Measurements from ENCODE around the gene UNC5CL.
A peak's percentile ranks its signal among the peaks of the same experiment; 100 is the strongest.

Gene UNC5CL

DNA sequence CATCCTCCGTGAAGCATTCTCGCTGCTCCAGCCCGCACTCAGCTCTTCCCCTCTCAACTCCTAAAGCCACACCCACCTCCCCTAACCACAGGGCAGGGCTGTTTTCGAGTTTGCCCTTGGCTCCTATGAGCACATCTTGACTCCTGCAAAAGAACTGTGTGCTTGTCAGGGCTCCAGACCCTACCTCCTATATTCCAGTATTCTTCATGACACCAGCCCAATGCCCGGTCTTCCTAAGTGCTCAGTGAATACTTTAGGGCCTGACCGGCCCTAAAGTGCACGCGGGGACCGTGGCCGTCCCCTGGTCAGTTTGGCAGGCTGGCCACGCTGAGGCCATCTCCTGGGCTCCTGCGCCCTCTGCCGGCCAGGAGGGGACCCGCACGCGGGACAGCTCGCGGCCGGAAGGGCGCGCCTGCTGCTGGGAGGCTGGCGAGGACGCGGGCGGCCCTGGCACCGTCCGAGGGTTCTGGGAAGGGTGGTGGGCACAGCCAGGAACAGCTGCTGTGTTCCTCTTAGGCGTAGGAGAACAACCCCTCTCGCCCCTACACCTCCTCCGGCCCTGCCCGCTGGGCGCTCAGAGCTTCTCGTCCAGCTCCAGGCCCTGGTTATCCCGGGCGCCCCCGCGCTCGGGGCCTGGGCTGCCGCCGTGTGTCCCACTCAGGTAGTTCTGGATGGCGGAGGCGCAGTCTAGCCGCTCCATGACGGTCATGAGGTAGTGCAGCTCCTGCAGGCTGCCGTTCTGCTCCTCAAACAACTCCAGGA, 11.0 kb downstream of the UNC5CL start:
- peak; percentile 94 for DNase-seq (ENCODE audit: low spot score)
- in situ Hi-C loops (cut with MboI; ENCODE audit: low sequenced_read_pairs, unreplicated experiment): no loop called here
- TF ChIP-seq, protein P1, sequence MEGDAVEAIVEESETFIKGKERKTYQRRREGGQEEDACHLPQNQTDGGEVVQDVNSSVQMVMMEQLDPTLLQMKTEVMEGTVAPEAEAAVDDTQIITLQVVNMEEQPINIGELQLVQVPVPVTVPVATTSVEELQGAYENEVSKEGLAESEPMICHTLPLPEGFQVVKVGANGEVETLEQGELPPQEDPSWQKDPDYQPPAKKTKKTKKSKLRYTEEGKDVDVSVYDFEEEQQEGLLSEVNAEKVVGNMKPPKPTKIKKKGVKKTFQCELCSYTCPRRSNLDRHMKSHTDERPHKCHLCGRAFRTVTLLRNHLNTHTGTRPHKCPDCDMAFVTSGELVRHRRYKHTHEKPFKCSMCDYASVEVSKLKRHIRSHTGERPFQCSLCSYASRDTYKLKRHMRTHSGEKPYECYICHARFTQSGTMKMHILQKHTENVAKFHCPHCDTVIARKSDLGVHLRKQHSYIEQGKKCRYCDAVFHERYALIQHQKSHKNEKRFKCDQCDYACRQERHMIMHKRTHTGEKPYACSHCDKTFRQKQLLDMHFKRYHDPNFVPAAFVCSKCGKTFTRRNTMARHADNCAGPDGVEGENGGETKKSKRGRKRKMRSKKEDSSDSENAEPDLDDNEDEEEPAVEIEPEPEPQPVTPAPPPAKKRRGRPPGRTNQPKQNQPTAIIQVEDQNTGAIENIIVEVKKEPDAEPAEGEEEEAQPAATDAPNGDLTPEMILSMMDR (IDR thresholded peaks at IDR 0.05; ENCODE audit: borderline replicate concordance, control extremely low read depth, extremely low read depth, insufficient read depth, missing control alignments): peak; percentile 100

DNA sequence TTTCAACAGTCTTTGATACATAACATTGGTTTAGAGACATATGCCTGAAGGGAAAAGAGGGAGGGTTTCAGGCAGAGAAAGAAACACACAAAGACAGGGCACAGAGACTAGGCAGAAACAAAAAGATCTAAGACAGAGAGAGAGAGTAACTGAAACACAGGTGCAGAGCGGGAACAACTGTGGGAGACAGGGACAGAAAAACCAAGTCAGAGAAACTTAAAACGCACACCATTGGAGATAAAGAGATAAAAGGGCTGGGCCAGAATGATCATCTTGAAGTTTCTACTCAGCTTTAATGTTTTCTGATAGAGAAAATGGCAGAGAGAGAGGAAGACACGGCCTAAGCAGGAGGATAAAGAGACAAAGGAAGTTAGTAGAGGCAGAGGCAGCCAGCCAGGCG, 11.8 kb downstream of the UNC5CL start:
- DNase-seq (ENCODE audit: low spot score): no peak
- in situ Hi-C loops (cut with MboI; ENCODE audit: low sequenced_read_pairs, unreplicated experiment): no loop called here
- TF ChIP-seq, protein P1 (IDR thresholded peaks at IDR 0.05; ENCODE audit: borderline replicate concordance, control extremely low read depth, extremely low read depth, insufficient read depth, missing control alignments): no peak

DNA sequence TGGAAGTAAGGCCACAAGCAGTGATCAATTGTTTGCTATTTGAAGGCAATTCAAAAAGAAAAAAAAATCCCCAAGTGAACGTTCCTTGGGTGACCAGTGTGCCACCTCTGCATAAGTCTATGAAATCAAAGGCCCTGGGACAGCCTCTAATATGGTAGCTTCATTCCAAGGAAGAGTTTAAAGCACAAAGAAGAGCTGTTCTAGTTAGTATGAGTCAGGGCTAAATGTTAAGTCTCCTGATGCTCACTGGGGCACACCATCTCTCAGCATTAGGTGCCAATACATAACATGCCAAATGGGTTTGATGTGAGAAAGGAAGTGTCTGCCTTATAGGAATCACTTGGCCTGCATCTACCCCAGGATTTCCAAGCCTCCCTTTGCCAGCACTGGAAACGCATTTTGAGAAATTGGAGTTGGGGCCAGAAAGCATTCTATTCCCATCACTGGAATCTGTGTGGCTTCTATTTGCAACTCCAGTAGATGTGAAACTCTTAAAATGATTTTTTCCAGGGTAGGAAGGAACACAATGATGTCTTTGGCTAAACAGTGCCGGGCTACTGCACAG, 13.0 kb downstream of the UNC5CL start:
- in situ Hi-C loops (cut with MboI; ENCODE audit: low sequenced_read_pairs, unreplicated experiment): no loop called here
- TF ChIP-seq, protein P1 (IDR thresholded peaks at IDR 0.05; ENCODE audit: borderline replicate concordance, control extremely low read depth, extremely low read depth, insufficient read depth, missing control alignments): no peak

DNA sequence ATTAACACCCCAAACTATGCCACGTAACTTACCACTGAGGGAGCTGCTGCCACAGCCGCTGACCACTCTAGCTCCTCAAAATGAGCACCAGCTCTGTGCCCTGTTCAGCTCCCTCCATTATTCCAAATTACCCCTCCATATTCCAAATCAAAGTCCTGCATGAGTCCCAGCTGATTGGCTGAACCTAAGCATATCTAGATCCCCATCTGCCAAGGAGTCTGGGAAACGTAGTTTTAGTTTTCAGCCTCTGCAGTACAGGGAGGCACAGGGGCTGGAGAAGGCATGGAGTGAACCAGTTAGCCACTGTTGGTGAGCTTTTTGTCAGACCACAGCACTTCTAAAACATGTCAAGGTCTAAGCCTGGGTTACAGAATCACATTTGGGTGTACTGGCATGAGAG, 15.9 kb downstream of the UNC5CL start:
- in situ Hi-C loops (cut with MboI; ENCODE audit: low sequenced_read_pairs, unreplicated experiment): no loop called here
- DNase-seq (ENCODE audit: low spot score): no peak
- TF ChIP-seq, protein P1 (IDR thresholded peaks at IDR 0.05; ENCODE audit: borderline replicate concordance, control extremely low read depth, extremely low read depth, insufficient read depth, missing control alignments): no peak

More for the DNA sequence above, 13.0 kb downstream of the UNC5CL start:
- DNase-seq (ENCODE audit: low spot score): no peak

DNA sequence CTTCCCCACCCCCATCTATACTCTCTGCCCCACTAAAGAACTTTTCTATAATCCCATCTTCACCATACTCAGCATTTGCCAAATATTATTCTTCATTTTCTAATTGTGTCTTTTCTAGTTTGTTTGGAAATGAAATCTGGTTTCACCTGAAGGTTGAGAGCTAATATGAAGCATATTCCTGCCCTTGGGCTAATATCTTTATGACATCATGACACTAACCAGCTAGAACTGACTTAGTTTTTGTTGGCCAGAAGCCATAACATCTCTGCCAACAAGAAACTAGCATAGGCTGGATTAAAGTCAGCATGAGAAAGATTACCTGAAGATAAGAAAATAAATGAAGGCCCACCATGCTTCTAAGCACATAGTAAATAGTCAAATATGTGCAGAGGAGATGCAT, 16.7 kb downstream of the UNC5CL start:
- in situ Hi-C loops (cut with MboI; ENCODE audit: low sequenced_read_pairs, unreplicated experiment): no loop called here
- DNase-seq (ENCODE audit: low spot score): no peak
- TF ChIP-seq, protein P1 (IDR thresholded peaks at IDR 0.05; ENCODE audit: borderline replicate concordance, control extremely low read depth, extremely low read depth, insufficient read depth, missing control alignments): no peak

DNA sequence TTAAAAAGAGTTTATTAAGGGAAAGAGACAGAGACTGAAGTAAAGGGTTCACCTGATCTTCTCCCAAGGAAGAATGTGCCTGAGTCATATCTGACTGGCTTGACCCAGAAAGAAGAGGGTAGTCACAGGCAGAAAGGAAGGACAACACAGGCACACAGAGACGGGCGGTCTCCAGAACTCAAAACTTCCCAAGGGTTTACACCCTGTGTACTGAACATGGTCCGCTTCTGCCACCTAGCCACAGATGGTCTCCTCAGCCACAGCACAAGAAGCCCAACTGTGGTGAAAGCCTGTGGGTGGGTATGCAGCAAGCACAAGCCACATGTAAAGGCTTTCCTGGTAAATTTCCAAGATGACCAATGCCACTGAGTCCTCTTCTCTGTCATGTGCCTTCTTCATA, 17.2 kb downstream of the UNC5CL start:
- no peak for DNase-seq (ENCODE audit: low spot score)
- in situ Hi-C loops (cut with MboI; ENCODE audit: low sequenced_read_pairs, unreplicated experiment): no loop called here
- TF ChIP-seq, protein P1 (IDR thresholded peaks at IDR 0.05; ENCODE audit: borderline replicate concordance, control extremely low read depth, extremely low read depth, insufficient read depth, missing control alignments): no peak
